Caki2 (cell line): ENCODE results near the gene EEPD1. TPM values are rescaled to one million over a fixed set of nuclear protein-coding genes. Genes with fewer than 3 reads are reported as not detected.

Source experiments
- DNase-seq: peaks from one replicate; pipeline ENCODE4 v3.0.0-alpha.2; 2015; ENCODE audit warnings: low read depth
- in situ Hi-C: cut with HindIII; loops from 2 replicates; pipeline ENCODE4 v1.10.0; 2016; ENCODE audit warnings: low sequenced_read_pairs, low pct_unique_long_range_greater_than_20kb, mixed read lengths
- total RNA-seq: library from RNA; depleted of rRNA; stranded (reverse); fragments of >200 nt; shearing (Covaris generic); gene quantifications from 2 replicates; pipeline ENCODE4 v1.2.3, GENCODE V29; 2014; ENCODE audit warnings: low replicate concordance

The EEPD1 gene
- total RNA-seq, 1 experiment from 2014 or later = 91.9 TPM

DNA sequence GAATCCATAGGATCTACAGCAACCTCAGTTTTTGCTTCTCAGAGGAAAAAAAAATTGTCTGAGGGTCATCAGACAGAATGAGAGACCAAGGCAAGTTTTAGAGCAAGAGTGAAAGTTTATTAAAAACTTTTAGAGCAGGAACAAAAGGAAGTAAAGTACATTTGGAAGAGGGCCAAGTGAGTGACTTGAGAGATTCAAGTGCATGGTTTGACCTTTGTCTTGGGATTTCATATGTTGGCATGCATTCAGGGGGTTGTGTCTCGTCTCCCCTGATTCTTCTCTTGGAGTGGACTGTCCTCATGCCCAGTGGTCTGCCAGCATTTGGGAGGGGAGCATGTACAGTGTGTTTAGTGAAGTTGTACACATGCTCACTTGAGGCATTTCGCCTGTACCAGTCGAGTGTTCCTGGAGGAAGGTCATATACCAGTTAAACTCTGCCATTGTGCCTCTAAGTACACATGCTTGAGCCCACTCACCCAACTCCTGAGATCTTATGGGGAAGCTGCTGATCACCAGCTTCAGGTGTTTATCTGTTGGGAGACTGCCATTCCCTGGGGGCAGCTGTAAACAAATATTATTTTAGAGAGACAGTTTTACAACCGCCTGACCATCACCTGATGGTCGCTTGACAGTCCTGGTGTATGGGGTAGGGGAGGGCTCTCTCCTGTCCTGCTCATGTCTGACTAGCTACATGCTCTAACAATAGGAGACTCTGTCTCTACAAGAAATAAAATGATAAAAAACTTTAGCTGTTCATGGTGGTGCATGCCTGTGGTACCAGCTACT lies 109.4 kb downstream of the EEPD1 start:
- no peak for DNase-seq
- in situ Hi-C loops = no loop called here

DNA sequence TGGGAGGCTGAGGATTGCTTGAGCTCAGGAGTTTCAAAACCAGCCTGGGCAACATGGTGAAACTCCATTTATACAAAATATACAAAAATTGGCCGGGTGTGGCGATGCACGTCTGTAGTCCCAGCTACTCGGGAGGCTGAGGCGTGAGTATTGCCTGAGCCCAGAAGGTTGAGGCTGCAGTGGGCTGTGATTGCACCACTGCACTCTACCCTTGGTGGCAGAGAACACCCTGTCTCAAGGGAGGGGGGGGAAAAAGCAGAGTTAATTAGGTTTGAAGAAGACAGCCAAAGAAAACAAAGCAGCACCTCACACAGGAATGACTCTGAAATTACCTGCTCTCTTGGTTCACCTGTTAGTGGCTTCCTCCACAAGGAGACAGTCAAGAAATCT lies 110.0 kb downstream of the EEPD1 start:
- no peak for DNase-seq
- in situ Hi-C loops = no loop called here

DNA sequence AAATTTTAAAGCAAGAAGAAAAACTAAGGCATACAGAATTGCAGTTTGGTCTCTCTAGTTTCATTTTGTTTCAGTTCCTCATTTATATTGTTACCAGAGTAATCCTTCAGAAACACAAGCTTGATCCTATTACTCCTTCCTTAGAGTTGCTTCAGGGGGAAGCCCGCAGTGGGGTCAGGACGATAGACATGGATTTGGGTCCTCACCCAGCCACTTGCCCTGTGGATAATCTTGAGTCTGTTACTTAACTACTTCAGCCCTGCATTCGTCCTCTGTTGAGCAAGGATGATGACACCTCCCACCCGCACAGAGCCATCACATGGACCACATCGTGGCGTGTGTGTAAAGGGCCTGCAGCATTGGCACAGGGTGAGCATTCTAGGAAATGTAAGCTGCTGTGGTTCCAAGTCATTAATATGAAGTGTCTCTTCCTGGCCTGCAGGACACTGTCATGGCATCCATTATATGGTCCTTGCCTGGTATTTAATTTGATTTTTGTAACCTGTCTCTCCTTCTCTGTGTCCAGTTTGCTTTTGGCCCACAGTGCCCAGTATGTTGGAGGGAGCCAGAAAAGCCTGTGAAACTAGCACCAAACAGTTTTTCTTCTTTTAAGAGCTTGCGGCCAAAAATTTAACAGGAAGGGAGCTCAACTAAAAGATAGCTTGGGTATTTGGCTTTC lies 111.2 kb downstream of the EEPD1 start:
- DNase-seq = no peak
- in situ Hi-C loops = no loop called here

DNA sequence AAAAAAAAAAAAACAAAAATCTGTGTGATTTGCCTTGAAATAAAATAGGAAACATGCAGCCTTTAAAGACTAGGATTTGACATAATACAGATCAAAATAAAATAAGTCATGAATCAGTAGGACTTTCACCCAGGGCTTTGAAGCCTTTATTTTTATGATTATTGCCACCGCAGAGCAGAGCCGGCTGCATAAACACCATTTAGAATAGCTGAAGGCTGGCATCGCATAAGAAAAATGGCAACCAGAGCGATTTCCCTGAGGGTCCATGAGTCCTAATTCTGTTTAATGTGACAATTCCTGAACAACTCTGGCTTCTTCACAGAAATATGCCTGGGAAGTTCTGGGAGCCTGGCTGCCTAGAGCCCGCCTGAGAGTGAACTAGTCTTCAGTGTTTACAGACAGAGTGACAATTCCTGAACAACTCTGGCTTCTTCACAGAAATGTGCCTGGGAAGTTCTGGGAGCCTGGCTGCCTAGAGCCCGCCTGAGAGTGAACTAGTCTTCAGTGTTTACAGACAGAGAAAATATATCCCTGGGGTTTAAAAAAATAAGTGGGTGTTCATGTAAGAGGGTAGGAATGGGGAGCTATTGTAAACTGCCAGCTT lies 112.0 kb downstream of the EEPD1 start:
- in situ Hi-C loops = no loop called here
- DNase-seq = no peak

DNA sequence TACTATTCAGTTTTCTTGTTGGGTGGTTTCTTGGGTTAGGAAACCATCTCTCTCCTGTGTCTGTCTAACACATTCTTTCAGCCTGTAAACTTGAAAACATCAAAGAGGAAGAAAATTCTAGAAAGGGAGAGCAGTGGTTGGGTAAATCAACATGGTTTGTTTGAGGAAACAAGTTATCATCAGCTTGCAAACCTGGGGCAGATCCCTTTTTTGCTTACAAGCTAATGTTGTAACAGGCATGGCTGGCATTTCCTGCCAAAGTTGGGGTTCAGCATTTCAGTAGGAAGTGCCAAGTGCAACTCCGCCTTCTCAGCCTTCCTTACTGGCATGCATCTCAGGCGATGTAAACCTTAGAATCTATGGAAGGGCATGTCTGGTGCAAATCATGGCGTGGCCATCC lies 112.6 kb downstream of the EEPD1 start:
- in situ Hi-C loops = no loop called here
- no peak for DNase-seq

DNA sequence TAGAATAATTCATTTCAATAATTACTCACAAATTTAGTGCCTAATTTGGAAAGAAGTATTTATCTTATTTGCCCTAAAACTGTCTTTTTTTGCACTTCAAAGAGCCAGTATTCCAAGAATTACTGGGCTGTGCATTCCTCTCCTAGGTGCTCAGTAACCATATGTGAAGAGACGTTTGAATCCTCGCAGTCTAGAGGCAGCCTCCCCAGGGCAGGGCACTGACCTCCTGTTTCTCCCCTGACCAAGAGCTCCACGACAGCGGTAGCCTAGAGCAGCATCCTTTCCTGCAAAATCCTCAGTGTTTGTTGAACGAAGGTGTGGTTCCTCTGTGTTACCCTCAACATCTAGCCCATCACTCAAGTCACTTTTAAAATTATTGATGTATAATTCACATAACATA lies 113.1 kb downstream of the EEPD1 start:
- DNase-seq = no peak
- in situ Hi-C loops = no loop called here

DNA sequence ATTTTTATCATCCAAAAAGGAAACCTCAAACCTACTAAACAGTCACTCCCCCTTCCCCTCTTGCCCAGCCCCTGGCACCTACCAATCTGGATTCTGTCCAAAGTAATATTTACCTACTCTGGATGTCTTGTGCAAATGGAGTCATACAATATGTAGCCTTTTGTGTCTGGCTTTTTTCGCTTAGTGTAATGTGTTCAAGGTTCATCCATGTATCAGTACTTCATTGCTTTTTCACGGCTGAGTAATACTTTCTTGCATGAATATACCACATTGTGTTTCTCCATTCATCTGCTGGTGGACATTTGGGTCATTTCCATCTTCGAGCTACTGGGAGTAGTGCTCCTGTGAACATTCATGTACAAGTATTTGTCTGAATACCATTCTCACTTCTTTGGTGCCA lies 113.6 kb downstream of the EEPD1 start:
- in situ Hi-C loops = no loop called here
- DNase-seq = no peak

DNA sequence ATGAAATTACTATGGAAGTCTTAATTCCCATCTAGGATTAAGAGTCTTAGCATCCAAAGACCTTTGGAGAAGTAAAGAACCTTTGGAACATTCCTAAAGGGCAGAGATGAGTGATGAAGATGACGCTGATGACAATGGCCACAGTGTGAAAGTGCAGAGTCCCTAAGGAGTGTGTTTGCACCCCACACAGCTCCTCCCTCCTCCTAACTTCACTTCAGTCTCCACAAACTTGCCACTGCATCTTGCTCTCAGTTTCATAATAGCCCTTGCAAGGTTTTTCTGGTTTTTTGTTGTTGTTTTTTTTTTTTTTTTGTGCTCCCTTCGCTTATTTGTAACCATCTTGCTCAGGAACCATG lies 119.1 kb downstream of the EEPD1 start:
- in situ Hi-C loops = no loop called here
- DNase-seq = no peak

DNA sequence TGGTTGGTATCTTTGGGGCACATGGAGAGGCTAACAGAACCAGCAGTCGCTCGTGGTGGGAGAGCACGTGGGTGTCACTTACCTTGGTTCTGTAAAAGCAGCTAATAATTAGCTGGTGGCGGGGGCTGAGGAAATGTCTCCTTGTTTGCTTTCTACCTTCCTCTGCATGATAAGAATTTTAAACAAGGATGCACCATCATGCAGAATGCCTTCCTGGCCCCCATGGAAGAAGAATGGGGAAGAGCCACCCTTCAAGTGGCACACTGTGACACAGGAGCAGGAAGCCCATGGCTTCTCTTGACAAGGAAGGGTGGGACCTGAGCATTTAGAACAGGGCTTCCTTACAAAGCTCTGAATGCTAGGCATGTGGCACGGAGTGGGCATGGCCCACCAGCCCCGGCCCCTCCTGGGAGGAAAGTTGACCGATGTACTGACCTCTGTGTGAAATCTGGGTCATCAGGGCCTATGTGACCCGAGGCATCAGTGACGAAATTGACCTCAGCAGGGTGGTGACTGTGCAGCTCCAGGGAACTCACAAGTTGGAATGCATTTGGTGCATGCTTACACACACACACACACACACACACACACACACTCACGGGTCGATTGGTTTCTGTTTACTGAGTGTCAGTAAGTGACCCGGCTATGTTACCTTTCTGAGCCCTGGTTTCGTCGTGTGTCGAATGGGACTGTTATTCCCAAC lies 119.7 kb downstream of the EEPD1 start:
- in situ Hi-C loops = no loop called here
- no peak for DNase-seq

DNA sequence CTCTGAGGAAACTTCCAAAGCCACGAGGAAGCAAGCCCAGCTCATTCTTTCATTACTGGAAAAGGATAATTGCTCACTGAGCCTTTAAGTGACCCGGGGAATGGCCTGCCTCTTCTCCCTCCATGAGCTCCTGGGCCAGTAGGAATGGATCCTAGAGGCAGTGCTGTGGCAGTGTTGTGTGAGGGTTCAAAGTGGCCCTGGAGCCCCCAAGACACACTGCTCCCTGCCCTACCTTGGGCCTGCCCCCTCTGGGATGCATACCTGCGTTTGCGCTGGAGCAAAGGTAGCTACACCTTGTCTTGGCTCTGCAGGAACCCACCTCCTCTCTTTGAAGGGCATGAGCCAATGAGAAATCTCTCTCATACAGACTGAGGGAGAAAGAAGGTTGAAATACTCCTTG lies 120.8 kb downstream of the EEPD1 start:
- in situ Hi-C loops = no loop called here
- DNase-seq = no peak

DNA sequence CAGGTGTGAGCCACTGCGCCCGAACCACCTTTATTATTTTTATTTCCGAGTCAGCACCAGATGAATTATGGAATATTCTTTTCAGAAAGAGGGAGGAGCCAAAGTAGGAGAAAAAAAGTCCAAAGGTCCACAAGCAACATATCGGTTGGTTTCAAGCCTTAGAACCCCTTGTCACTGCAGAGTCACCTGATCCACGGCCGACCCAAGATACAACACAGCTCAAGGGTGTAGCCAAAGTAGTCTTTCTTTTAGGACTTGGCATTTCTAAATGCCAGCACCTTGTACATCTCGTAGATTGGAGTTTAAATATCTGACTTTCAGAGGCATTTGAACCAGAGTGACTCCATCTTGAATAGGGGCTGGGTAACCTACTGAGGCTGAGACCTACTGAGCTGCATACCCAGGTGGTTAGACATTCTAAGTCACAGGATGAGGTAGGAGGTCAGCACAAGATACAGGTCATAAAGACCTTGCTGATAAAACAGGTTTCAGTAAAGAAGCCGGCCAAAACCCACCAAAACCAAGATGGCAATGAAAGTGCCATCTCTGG lies 122.8 kb downstream of the EEPD1 start:
- DNase-seq = no peak
- in situ Hi-C loops = no loop called here

DNA sequence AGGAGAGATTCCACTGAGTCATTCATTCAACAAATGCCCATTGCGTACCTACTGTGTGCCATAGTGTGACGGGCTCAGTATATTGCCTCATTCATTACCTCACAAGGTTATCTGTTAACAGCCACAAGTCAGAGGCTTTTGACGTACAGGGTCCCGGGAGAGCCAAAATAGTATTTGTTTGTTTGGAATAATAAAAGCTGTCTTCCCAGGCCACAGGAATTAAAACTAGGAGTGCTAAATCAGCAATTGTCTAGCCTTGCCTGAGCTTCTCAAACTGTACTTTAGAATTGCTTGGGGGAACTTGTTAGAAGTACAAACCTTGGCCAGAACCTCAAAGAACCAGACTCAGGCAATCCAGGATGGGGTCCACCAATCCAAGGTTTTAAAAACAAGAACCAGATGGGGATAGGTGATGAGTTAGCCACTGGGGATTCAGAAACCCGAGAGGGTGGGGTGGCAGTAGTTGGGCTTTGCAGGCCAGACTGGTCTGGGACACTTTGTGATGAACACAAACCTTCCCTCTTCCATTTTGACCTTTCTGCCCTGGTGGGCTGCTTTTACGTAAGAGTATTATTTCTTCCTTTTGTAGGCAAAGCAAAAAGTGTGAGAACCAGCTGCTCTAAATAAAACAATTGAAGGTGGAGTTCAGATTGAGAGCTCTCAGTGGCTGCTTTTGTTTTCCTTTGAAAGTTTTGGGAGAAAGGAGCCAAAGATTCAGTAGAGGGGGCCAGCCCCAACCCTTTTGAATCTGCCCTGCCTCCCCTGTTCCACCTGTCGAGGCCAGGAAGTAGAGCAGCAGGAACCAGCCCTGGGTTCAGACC lies 123.6 kb downstream of the EEPD1 start:
- in situ Hi-C loops = no loop called here

DNA sequence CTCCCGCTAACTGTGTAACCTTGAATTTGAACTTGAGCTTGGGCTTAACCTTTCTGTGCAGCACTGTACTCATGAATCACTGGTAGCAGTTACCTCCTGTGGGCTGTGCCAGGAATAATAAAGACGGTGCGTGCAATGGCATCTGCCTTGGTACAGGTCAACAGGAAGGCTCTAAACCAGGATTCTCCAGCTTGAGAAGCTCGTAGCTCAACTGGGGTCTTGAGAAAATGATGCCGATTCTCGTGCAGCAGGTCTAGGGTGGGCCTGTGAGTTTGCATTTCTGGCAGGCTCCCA lies 124.1 kb downstream of the EEPD1 start:
- in situ Hi-C loops = no loop called here
- DNase-seq = peak; percentile 47

More for the DNA sequence above, 123.6 kb downstream of the EEPD1 start:
- no peak for DNase-seq

DNA sequence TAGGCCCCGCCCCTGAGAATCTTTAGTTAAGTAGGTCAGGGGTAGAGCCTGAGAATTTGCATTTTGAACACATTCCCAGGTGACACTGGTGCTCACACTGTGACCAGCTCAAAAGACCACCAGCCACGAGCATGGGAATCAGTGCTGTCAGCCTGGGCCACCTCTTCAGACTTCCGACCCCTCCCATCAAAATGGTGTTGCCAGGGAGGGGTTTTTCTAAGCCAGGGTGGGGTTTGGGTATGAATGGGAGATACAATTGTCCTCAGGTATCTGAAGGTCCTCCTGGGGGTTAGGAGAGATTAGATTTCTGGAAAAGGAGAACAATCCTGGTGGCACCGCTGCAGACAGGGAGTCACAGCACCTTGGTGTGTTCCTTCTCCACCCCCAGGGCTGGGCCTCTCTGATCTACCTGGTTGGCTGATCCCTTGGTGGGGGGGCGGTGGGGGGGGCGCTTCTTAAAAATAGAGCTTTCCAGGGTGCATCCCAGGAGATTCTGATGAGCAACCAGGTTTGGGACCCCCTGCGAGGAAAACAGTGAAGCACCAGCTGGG lies 125.1 kb downstream of the EEPD1 start:
- in situ Hi-C loops = no loop called here
- DNase-seq = no peak

DNA sequence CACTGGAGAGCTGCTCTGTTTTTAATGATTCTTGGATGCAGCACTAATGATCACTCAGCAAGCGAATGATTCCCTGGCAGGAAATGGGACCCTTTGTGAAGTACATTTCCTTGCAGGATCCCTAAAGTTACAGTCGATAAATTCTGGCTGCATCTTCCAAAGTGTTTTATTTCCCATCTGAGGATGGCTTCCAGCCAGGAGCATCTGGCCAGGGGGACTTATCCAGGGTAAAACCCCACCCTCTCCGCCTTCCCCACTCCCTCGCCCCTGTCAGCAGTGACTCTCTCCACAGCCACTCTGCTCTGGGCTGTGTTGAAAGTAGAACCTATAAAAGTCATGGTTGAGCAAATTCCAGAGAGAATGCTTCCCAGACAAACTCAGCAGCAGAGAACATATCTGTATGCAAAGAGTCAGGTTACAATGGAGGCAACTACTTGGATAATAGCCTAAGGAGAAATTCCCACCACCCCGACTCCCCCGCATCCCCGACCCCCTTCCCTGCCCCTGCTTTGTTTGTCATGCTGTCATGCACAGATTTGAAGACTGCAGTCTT lies 125.6 kb downstream of the EEPD1 start:
- peak; percentile 74 for DNase-seq
- in situ Hi-C loops = no loop called here

DNA sequence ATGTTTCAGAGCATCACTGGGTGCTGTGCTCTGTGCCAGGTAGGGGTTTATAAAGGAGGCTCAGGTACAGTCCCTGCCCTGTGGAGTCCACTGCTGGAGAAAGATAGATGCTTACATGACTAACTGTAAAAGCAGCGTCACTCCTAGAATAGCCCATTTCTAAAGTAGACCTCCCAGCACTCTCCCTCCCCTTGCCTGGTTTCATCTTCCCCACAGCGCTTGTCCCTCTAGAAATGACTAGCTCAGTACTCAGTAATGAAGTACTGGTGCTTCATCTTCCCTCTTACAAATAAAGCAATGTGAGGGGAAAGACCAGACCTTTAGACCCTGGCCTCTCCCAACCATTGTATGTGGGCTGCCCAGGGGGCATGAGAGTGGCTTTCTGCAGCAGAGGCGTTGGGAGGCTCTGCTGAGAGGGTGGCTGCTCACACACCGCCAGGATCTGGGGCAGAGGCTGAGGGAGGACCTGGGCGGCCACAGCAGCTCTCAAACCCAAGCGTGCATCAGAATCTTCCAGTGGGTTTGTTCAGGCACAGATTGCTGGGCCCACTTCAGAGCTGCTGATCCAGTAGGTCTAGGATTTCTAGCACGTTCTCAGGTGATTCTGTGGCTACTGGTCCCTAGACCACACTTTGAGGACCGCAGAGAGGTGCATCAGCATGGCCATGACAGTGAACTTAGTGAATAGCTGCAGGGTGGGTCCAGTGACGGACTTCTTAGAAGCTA lies 126.3 kb downstream of the EEPD1 start:
- DNase-seq = no peak
- in situ Hi-C loops = no loop called here

DNA sequence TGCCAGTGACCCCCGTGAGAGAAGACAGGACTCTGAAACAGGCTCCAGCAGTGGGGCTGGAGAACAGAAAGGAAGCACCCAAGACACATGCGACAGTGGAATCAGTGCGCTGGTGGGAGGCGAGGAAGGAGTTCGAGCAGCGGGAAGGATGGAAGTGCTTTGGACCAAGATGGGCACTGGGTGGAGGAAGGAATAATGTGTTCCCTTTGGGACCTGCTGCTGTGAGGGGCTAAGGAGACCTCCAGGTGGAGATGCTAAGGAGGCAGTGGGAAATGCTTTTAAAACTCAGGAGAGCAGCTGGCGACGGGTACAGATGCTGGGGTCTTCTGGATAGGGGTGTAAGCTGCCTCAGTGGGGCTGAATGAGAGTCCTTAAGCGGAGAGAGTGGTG lies 126.9 kb downstream of the EEPD1 start:
- no peak for DNase-seq
- in situ Hi-C loops = no loop called here
